Subcutaneous abdominal adipose tissue (tissue), 5 donors: Measurements from ENCODE around the gene PROKR1.
A peak's percentile ranks its signal among the peaks of the same experiment; 100 is the strongest.

ENCODE experiments used
- H3K27ac ChIP-seq: one replicate; pipeline ENCODE4 v1.7.0; 2013; ENCODE audit warnings: low read depth, mild to moderate bottlenecking, inconsistent platforms, low read length, moderate library complexity
- H3K27me3 ChIP-seq, 5 donors: one replicate each; pipeline ENCODE4 v1.7.0; 2013; ENCODE audit warnings: low read length in 5 of 5, inconsistent platforms in 1 of 5; ENCODE audit not compliant: control insufficient read depth in 5 of 5, insufficient read depth in 4 of 5
- H3K36me3 ChIP-seq, 5 donors: one replicate each; pipeline ENCODE4 v1.7.0; 2013; ENCODE audit warnings: low read length in 5 of 5; ENCODE audit not compliant: control insufficient read depth in 5 of 5, insufficient read depth in 5 of 5
- H3K4me1 ChIP-seq, 5 donors: one replicate each; pipeline ENCODE4 v1.7.0; 2013; ENCODE audit warnings: low read length in 5 of 5, mild to moderate bottlenecking in 3 of 5, moderate library complexity in 1 of 5; ENCODE audit not compliant: control insufficient read depth in 5 of 5, insufficient read depth in 5 of 5
- H3K4me3 ChIP-seq, 5 donors: one replicate each; pipeline ENCODE4 v1.7.0; 2013; ENCODE audit warnings: low read length in 5 of 5, low read depth in 1 of 5
- H3K9ac ChIP-seq, 5 donors: one replicate each; pipeline ENCODE4 v1.7.0; 2013; ENCODE audit warnings: low read length in 5 of 5, mild to moderate bottlenecking in 4 of 5, moderate library complexity in 3 of 5
- H3K9me3 ChIP-seq, 5 donors: one replicate each; pipeline ENCODE4 v1.7.0; 2013; ENCODE audit warnings: low read length in 5 of 5; ENCODE audit not compliant: control insufficient read depth in 5 of 5
- donor health status: healthy.
- donor health status: healthy.
- donor health status: healthy.
- donor health status: healthy.
- donor health status: healthy.

Gene PROKR1

DNA sequence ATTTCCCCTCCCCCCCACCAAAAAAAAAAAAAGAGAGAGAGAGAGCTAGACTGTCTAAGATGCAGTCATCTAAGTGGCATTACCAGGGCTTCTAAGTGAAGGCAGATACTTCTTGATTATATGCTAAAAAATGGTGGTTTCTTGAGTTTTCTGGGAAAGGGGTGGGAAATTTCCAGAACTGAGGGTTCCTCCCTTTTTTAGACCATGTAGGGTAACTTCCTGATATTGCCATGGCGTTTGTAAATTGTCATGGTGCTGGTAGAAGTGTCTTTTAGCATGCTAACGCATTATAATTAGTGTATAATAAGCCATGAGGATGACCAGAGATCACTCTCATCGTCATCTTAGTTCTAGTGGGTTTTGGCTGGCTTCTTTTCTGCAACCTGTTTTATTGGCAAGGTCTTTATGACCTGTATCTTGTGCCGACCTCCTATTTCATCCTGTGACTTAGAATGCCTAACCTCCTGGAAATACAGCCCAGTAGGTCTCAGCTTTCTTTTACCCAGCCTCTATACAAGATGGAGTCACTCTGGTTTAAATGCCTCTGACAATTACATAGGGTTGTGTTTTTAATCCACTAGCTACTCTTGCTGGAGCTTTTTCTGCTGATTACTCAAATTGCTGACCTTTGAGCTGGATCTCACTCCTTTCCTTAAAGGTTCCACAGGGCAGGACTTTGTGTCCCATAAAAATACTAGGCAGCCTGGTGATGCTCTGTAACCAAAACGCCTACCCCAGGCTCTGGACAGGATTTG lies 30.4 kb upstream of the PROKR1 start:
- Histone ChIP-seq H3K9me3 (peaks cover 0 to 12% (median 3%) of the 10 kb centered on the region in 5 donors), H3K9ac (no peak overlapping the region), H3K27me3 (no peaks in the 10 kb centered on the region), H3K4me1 (no peaks in the 10 kb centered on the region), H3K27ac (no peak overlapping the region), H3K4me3 (no peak overlapping the region), H3K36me3 (no peaks in the 10 kb centered on the region)

GRCh38 chr2:68620772-68621171 lies 22.6 kb upstream of the PROKR1 start:
- peaks cover 0 to 4% (median 2%) of the 10 kb centered on the region in 5 donors for H3K9me3 ChIP-seq
- H3K27ac ChIP-seq: no peak overlapping the region
- H3K27me3 ChIP-seq: no peaks in the 10 kb centered on the region
- H3K36me3 ChIP-seq: no peaks in the 10 kb centered on the region
- no peak overlapping the region for H3K9ac ChIP-seq
- no peak overlapping the region for H3K4me3 ChIP-seq
- no peaks in the 10 kb centered on the region for H3K4me1 ChIP-seq

DNA sequence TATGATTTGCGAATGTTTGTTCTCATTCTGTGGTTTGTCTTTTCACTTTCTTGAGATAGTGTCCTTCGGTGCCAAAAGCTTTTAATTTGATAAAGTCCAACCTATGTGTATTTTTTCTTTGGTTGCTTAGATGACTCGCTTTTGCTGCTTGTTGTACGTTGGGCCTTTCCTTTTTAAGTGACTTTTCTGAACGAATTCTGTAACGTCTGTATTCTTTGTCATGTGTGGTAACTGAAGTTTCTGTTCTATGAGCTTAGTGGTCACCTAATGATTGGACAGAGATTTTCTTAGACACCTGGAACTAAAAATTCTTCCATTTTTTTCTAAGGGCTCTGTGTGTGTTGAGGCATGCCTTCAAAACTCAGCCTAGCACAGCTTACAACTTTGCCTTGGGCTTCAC lies 19.6 kb upstream of the PROKR1 start:
- peaks cover 0 to 5% (median 3%) of the 10 kb centered on the region in 5 donors for H3K9me3 ChIP-seq
- H3K36me3 ChIP-seq: no peaks in the 10 kb centered on the region
- H3K4me3 ChIP-seq: no peak overlapping the region
- H3K27ac ChIP-seq: no peak overlapping the region
- H3K9ac ChIP-seq: no peak overlapping the region
- no peaks in the 10 kb centered on the region for H3K4me1 ChIP-seq
- no peaks in the 10 kb centered on the region for H3K27me3 ChIP-seq

- Histone ChIP-seq H3K9me3 (peaks cover 0 to 5% (median 2%) of the 10 kb centered on the region in 5 donors), H3K4me3 (no peak overlapping the region), H3K27me3 (no peaks in the 10 kb centered on the region), H3K9ac (no peak overlapping the region), H3K4me1 (no peaks in the 10 kb centered on the region), H3K36me3 (no peaks in the 10 kb centered on the region), H3K27ac (no peak overlapping the region)
These were observed 15.8 kb upstream of the PROKR1 start for GRCh38 chr2:68627615-68628014.

DNA sequence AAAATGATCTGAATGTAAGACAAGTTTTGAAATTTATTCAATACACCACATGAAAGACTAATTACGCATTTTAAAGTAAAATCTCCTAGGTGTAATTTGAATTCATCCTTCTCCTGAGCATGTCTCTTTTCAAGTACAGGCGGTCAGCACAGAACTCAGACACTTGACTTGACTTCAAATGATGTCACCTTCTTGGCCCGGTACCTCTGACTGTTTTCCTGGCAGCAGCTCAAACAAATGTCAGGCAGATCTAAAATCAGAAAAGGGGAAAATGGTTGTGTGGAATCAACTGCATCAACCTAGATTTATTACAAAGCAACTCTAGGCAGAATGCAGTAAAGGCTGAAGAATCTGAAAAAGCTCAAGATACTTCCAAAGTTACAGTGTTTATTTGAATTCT lies 11.4 kb upstream of the PROKR1 start:
- H3K27me3 ChIP-seq: peaks cover 0 to 3% (median 0%) of the 10 kb centered on the region in 5 donors
- no peak overlapping the region for H3K9ac ChIP-seq
- no peaks in the 10 kb centered on the region for H3K4me1 ChIP-seq
- H3K4me3 ChIP-seq: no peak overlapping the region
- H3K27ac ChIP-seq: no peak overlapping the region
- H3K36me3 ChIP-seq: no peaks in the 10 kb centered on the region
- H3K9me3 ChIP-seq: peaks cover 0 to 5% (median 0%) of the 10 kb centered on the region in 5 donors

- Histone ChIP-seq H3K4me1 (no peaks in the 10 kb centered on the region), H3K9ac (no peak overlapping the region), H3K36me3 (no peaks in the 10 kb centered on the region), H3K4me3 (no peak overlapping the region), H3K27me3 (peaks cover 0 to 3% (median 0%) of the 10 kb centered on the region in 5 donors), H3K27ac (no peak overlapping the region), H3K9me3 (peaks cover 0 to 8% (median 4%) of the 10 kb centered on the region in 5 donors)
These were observed 6.3 kb upstream of the PROKR1 start for GRCh38 chr2:68637047-68637446.

DNA sequence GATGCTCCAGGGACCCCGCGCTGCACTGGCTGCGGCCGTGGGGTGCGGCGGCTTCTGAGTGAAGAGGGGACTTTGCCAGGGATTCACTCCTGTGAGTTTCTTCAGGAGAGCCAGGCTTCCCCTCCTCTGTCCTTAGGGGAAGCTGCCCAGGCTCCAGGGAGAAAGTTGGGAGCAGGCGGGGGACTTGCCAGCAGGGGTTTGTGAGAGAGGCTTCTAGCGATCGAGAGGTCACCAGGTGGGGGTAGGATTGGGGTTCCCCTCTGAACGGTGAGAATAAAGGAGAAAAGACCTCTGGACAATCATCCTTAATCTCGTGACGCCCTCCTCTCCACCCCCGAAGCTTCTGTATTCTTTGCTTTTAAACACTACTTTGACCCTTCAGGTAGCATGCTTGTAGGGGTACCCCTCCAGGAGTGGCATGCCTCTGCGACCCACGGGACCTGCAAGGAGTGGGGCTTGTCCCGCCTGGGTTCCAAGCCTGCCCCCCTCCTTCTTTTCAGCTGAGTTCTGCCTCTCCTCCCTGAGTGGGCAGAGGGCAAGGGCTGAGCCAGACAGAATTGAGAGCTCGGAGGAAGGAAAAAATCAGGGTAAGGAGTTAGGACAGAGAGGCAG lies 601 bp downstream of the PROKR1 start:
- Histone ChIP-seq H3K4me1 (peaks cover 0 to 21% (median 14%) of the 10 kb centered on the region in 5 donors), H3K27me3 (peaks cover 8 to 19% (median 16%) of the 10 kb centered on the region in 5 donors), H3K27ac (no peak overlapping the region), H3K9me3 (no peaks in the 10 kb centered on the region), H3K4me3 (peak overlapping the region in 4 of 5 donors; percentile 59 to 70 (median 64)), H3K36me3 (no peaks in the 10 kb centered on the region), H3K9ac (peak overlapping the region in 3 of 5 donors; percentile 32 to 72 (median 62))

DNA sequence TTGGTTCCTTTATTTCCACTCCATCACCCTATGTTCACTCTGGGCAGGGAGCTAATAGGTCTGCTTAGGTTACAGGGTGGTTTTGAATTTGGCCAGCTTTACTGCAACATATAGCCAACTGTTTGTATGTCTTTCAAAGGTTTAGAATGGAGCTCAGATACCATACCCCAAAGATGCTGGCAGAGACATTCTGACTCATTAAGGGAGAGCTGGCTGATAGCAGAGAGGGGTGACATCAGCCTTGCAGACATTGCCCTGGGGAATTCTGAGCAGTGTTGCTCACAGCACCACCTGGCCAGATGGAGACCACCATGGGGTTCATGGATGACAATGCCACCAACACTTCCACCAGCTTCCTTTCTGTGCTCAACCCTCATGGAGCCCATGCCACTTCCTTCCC lies 2.1 kb downstream of the PROKR1 start:
- Histone ChIP-seq H3K9me3 (no peaks in the 10 kb centered on the region), H3K36me3 (no peaks in the 10 kb centered on the region), H3K4me1 (peaks cover 0 to 21% (median 14%) of the 10 kb centered on the region in 5 donors), H3K27me3 (peaks cover 8 to 19% (median 16%) of the 10 kb centered on the region in 5 donors), H3K4me3 (no peak overlapping the region), H3K27ac (no peak overlapping the region), H3K9ac (no peak overlapping the region)

DNA sequence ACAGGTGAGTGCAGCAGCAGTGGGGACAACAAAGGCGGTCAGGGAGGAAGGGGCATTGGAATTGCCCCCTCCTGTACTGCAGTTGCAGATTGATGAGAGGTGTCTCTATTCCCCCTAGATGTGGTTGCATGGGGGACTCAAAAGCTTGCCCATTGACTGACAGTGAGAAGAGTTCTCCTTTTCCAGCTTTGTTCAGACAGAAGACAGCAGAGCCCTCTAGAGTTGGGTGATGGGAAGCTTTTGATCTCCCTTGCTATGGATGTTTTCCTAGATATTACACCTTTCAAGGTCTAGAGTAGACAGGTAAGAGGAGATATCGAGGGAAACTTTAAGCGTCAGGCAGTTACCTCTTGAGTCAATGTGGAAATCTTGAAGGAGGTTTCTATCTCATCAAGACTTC lies 2.9 kb downstream of the PROKR1 start:
- H3K36me3 ChIP-seq: no peaks in the 10 kb centered on the region
- peaks cover 8 to 19% (median 16%) of the 10 kb centered on the region in 5 donors for H3K27me3 ChIP-seq
- no peak overlapping the region for H3K4me3 ChIP-seq
- no peak overlapping the region for H3K9ac ChIP-seq
- H3K9me3 ChIP-seq: no peaks in the 10 kb centered on the region
- peaks cover 0 to 21% (median 14%) of the 10 kb centered on the region in 5 donors for H3K4me1 ChIP-seq
- H3K27ac ChIP-seq: no peak overlapping the region

GRCh38 chr2:68650645-68651044 lies 7.3 kb downstream of the PROKR1 start:
- Histone ChIP-seq H3K36me3 (peaks cover 0 to 3% (median 0%) of the 10 kb centered on the region in 5 donors), H3K9ac (no peak overlapping the region), H3K27ac (no peak overlapping the region), H3K4me1 (peaks cover 0 to 19% (median 5%) of the 10 kb centered on the region in 5 donors), H3K4me3 (no peak overlapping the region), H3K9me3 (no peaks in the 10 kb centered on the region), H3K27me3 (peaks cover 6 to 10% (median 8%) of the 10 kb centered on the region in 5 donors)
